GM21367 (cell line): ENCODE results near the gene TERB1.

Source experiments
- ATAC-seq: cut with Tn5 transposase; IDR thresholded peaks from one replicate; pipeline ENCODE4 v1.9.1; 2021; ENCODE audit not compliant: unreplicated experiment

Gene TERB1

GRCh38 chr16:66705790-66706505 lies 95.4 kb downstream of the TERB1 start:
- no peak for ATAC-seq
